SU-DHL-6 (cell line): Measurements from ENCODE around the gene SMAD1.

ENCODE experiments used
- CTCF ChIP-seq: fragments of 200-600 bp; sonication (generic); IDR thresholded peaks from one replicate; pipeline ENCODE4 v1.5.1; 2017; ENCODE audit warnings: antibody characterized with exemption, mild to moderate bottlenecking, low read length, moderate library complexity; ENCODE audit not compliant: insufficient read depth, poor library complexity, severe bottlenecking
- EZH2phosphoT487 ChIP-seq: fragments of 200-600 bp; sonication (generic), shearing (Covaris generic); conservative IDR thresholded peaks from 2 replicates; pipeline ENCODE4 v1.6.1; 2018; ENCODE audit warnings: mild to moderate bottlenecking, antibody characterized with exemption, low read length, moderate library complexity, mixed read lengths

GRCh38 chr4:145435646-145436045, 46.0 kb upstream of the SMAD1 start:
- TF ChIP-seq CTCF (no peak), EZH2phosphoT487 (no peak)
